Activated naive CD4-positive, alpha-beta T cell treated with anti-CD3 and anti-CD28 coated beads for 36 hours (primary cell): Measurements from ENCODE around the gene SLC15A5. TPM values are rescaled to one million over a fixed set of nuclear protein-coding genes. Genes with fewer than 3 reads are reported as not detected.

Experiments
- CTCF ChIA-PET: fragments of 350-600 bp; sonication (Branson Sonifier 250); formaldehyde crosslinking; loops from one replicate; lab custom pipeline; 2021; ENCODE audit warnings: antibody characterized with exemption; lab: Charles Lee
- DNase-seq: peaks from one replicate; pipeline ENCODE4 v3.0.0-alpha.2; 2020
- H3K27ac Mint-ChIP-seq: one replicate; pipeline ENCODE4 v1.8.0; 2021; ENCODE audit warnings: mild to moderate bottlenecking, mixed read lengths
- H3K27me3 Mint-ChIP-seq: one replicate; pipeline ENCODE4 v1.8.0; 2021; ENCODE audit warnings: low read depth, mixed read lengths
- H3K36me3 Mint-ChIP-seq: one replicate; pipeline ENCODE4 v1.8.0; 2021; ENCODE audit warnings: low read depth, mixed read lengths
- H3K4me1 Mint-ChIP-seq: one replicate; pipeline ENCODE4 v1.8.0; 2021; ENCODE audit warnings: low read depth, mixed read lengths
- H3K4me3 Mint-ChIP-seq: one replicate; pipeline ENCODE4 v1.8.0; 2021; ENCODE audit warnings: mild to moderate bottlenecking, moderate library complexity, mixed read lengths
- H3K9me3 Mint-ChIP-seq: one replicate; pipeline ENCODE4 v1.8.0; 2021; ENCODE audit warnings: mixed read lengths
- intact Hi-C: fragments of 100-400 bp; cut with micrococcal nuclease; formaldehyde crosslinking; loops from one replicate; pipeline ENCODE4 v1.15.1; 2023
- total RNA-seq, 2 experiments: library from RNA; stranded (reverse); gene quantifications; one replicate each; pipeline ENCODE4 v1.2.3, GENCODE V29; 2021

SLC15A5 gene
- total RNA-seq, 2 experiments from 2014 or later, result not detected

DNA sequence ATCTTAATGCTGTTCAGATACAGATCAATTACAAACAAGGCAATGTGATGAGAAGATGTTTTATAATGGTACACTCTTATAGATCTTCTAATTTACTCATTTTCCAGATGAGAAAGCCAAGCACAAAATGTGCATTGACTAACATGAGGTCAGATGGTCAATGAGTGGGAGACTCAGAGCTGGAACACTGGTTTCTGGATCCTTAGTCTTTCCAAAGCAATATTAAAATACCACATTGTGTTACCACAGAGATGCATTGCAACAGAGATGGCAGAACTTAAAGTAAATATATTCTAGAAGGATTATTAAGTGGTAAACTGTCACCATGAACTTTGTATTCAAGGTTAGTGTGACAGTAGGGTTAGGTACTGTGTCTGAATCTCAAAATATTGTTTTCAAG is 113.6 kb downstream of the SLC15A5 start:
- Mint-ChIP-seq H3K4me1 (no peaks in the 10 kb centered on the region), H3K9me3 (no peaks in the 10 kb centered on the region), H3K4me3 (no peak overlapping the region), H3K27me3 (no peaks in the 10 kb centered on the region), H3K36me3 (no peaks in the 10 kb centered on the region), H3K27ac (no peak overlapping the region)
- no peak for DNase-seq
- CTCF ChIA-PET, result no interaction called here
- intact Hi-C loops, result no loop called here

DNA sequence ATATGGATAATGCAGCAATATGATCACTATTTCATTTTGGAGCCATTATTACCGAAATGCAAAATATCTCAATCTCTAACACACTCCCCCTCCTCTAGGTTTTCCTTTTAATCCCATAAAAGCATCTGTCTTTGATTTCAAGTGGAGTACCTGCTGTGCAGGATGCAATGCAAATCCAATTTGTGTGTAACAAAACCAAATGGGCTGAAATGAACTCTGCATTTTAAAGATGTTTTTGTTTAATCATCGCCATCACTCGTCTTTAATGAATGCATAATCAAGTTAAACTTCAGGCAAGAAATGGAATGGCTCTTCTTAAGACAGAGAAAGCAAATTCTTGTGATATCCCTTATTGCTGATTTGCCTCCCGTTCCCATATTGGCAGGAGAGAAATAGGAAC is 114.3 kb downstream of the SLC15A5 start:
- Mint-ChIP-seq H3K27me3 (no peaks in the 10 kb centered on the region), H3K4me3 (no peak overlapping the region), H3K9me3 (no peaks in the 10 kb centered on the region), H3K36me3 (no peaks in the 10 kb centered on the region), H3K27ac (no peak overlapping the region), H3K4me1 (no peaks in the 10 kb centered on the region)
- no peak for DNase-seq
- intact Hi-C loops, result no loop called here
- CTCF ChIA-PET, result no interaction called here

DNA sequence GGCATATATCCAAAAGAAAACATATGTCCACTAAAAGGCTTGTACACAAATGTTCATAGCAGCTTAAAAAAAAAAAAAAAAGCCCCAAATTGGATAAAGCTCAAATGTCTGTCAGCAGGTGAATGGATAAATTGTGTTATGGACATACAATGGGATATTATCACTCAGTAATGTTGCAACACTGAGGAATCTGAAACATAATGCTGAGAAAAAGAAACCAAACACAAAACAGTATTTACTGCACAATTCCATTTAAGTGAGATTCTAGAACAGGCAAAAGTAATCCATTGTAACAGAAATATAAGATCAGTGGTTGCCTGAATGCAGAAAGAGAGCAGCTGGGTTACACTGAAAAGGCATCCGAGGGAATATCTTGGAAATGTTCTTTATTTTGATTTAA is 117.9 kb downstream of the SLC15A5 start:
- CTCF ChIA-PET, result no interaction called here
- no peak overlapping the region for H3K4me3 Mint-ChIP-seq
- H3K36me3 Mint-ChIP-seq, result no peaks in the 10 kb centered on the region
- H3K4me1 Mint-ChIP-seq, result no peaks in the 10 kb centered on the region
- intact Hi-C loops, result no loop called here
- H3K9me3 Mint-ChIP-seq, result no peaks in the 10 kb centered on the region
- no peak for DNase-seq
- no peak overlapping the region for H3K27ac Mint-ChIP-seq
- peaks cover 2% of the 10 kb centered on the region for H3K27me3 Mint-ChIP-seq

DNA sequence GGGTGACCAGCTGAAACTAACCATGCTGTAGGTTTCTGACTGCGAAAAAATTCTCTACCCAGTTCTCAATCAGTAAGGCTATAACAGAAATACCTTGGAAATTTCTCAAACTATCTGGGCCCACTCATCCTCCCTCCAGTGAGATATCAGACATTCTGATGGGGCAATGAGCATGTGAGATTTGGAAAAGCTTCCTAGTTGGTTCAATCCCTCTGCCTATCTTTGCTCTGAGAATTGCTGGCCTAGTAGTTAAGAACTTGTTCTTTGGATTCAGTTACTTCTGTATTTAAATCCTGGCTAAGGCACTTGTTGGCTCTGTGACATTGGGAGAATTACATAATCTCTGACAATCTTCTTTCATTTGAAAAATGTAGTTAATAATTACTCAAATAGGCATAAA is 119.4 kb downstream of the SLC15A5 start:
- CTCF ChIA-PET, result no interaction called here
- Mint-ChIP-seq H3K27me3 (peaks cover 2% of the 10 kb centered on the region), H3K9me3 (no peaks in the 10 kb centered on the region), H3K27ac (no peak overlapping the region), H3K4me1 (no peaks in the 10 kb centered on the region), H3K4me3 (no peak overlapping the region), H3K36me3 (no peaks in the 10 kb centered on the region)
- DNase-seq, result no peak
- intact Hi-C loops, result no loop called here

DNA sequence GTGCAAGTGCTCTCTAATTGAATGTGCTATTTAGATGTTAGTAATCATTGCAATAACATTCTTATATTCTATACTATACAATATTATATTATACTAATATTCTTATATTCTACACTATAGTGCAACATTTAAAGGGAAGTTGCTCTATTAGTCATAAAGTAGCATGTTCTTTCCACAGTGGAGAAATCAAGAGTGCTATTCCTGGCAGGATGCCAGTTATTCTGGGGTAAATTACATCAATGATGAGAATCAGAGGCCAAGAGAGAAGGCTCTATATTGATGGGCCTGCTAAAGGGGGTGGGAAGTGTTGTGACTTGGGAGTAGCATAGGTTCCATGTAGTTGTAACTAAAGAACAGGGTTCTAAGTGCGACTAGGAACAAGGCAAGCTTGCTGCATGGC is 121.5 kb downstream of the SLC15A5 start:
- no peak for DNase-seq
- Mint-ChIP-seq H3K36me3 (no peaks in the 10 kb centered on the region), H3K4me3 (no peak overlapping the region), H3K4me1 (no peaks in the 10 kb centered on the region), H3K27ac (no peak overlapping the region), H3K27me3 (peaks cover 2% of the 10 kb centered on the region), H3K9me3 (no peaks in the 10 kb centered on the region)
- CTCF ChIA-PET, result no interaction called here
- intact Hi-C loops, result no loop called here

DNA sequence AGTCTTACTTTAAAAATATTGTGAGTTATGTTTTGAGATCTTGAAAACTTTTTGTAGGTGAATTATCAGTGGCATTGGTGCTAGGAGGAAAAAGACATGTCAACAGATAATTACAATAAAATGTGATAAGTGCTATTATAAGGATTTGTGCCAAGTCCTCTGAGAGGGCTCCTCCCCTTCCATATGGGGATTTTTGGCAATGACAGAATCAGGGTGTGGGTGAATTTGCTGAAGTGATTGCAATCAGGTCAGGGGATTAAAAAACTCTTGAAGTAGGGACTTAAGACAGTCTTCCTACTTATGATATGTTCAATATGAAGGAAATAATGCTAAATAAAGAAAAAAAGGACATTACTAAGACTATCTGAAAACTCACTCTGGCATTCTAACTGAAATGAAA is 122.5 kb downstream of the SLC15A5 start:
- peaks cover 2% of the 10 kb centered on the region for H3K27me3 Mint-ChIP-seq
- H3K4me3 Mint-ChIP-seq, result no peak overlapping the region
- CTCF ChIA-PET, result no interaction called here
- no peak for DNase-seq
- no peaks in the 10 kb centered on the region for H3K4me1 Mint-ChIP-seq
- H3K27ac Mint-ChIP-seq, result no peak overlapping the region
- intact Hi-C loops, result no loop called here
- H3K36me3 Mint-ChIP-seq, result no peaks in the 10 kb centered on the region
- H3K9me3 Mint-ChIP-seq, result no peaks in the 10 kb centered on the region

DNA sequence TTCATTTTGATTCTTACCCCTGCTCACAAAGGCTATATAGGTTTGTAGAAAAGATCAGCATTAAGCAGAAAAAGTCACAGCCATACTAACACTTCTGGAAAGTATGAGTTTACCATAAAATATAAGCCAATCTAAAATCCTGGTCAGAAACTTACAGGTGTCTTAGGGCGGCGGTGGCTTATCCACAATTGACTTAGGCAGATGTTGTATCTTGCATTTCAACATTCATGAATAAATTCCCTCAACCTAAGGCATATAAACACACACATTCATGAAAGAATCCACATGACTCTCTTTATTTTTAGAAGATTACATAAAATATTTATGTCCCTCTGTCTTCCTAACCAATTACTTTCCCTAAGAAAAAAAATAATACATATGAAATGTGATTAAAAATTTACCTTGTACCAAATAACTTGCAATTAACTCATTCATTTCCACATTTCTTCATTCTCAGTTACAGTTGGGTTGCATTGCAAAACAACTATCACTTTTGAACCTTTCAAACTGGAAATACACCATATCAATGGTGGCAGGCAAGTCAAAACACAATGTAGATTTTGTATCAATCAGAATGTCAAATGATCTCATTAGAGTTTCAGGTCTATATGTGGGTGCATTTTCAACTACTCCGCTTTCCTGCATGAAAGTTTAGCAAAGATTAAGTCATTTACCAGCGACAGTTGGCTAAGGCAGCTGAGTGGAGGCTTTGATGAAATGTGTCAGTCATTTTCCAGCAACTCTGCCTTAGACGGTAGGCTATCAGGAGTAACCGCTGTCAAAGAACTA is 124.4 kb downstream of the SLC15A5 start:
- no peaks in the 10 kb centered on the region for H3K36me3 Mint-ChIP-seq
- peaks cover 2% of the 10 kb centered on the region for H3K27me3 Mint-ChIP-seq
- no peak overlapping the region for H3K27ac Mint-ChIP-seq
- CTCF ChIA-PET, result no interaction called here
- no peaks in the 10 kb centered on the region for H3K4me1 Mint-ChIP-seq
- intact Hi-C loops, result no loop called here
- no peak for DNase-seq
- no peak overlapping the region for H3K4me3 Mint-ChIP-seq
- H3K9me3 Mint-ChIP-seq, result no peaks in the 10 kb centered on the region

DNA sequence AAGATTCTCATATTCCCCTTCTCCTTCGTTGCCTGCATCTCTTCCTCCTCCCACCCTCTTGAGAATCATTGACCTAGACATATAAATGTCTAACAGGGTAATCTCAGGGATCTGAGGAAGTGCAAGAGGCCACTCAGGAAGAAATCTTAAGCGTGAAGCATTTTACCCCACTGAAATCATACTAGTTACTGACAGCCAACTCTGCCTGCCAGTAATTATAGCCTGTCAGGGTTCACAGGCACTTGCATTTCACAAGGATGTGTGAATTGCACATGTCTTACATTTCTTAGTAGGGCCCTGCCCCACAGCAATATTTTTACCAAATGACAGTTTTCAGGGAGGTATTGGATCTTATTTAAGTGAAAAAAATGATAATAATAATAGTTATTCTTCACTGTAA is 127.2 kb downstream of the SLC15A5 start:
- no peak for DNase-seq
- Mint-ChIP-seq H3K27ac (no peak overlapping the region), H3K4me1 (no peaks in the 10 kb centered on the region), H3K9me3 (no peaks in the 10 kb centered on the region), H3K36me3 (no peaks in the 10 kb centered on the region), H3K27me3 (no peaks in the 10 kb centered on the region), H3K4me3 (no peak overlapping the region)
- CTCF ChIA-PET, result no interaction called here
- intact Hi-C loops, result no loop called here

DNA sequence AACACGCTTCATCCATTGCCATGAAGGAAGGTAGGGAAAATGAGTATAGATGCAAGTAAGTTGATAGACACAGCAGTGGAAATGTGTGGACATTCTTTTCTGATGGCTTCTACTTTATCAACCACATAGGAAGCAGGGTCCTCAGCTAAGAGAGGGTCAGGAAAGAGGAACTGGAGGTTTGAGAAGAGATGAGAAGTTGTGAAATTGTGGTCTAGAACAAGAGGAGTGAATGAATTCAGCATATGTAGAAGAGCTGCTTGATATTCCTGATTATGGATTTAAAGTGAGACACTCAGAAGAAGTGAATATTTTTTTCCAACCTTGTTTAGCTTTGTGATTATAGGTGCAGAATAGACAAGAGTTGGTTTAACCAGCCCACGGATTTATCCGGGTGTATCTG is 128.5 kb downstream of the SLC15A5 start:
- no peak for DNase-seq

More for the DNA sequence above, 128.5 kb downstream of the SLC15A5 start:
- Mint-ChIP-seq H3K27me3 (no peaks in the 10 kb centered on the region), H3K9me3 (no peaks in the 10 kb centered on the region), H3K4me1 (no peaks in the 10 kb centered on the region), H3K4me3 (no peak overlapping the region), H3K27ac (no peak overlapping the region), H3K36me3 (no peaks in the 10 kb centered on the region)
- CTCF ChIA-PET, result interaction anchor here (0.6 kb wide), 1 partner anchor 12 kb away, joined by 4 read pairs; no protein-coding TSS in a partner anchor
- intact Hi-C loops, result no loop called here

Other genes starting within 250 kb of the SLC15A5 start
- not detected for gene MGST1, start 70.0 kb upstream of the SLC15A5 start, total RNA-seq